G401.6 (cell line): ENCODE results near the gene GPC1.

ENCODE experiments used
- FAIRE-seq: peaks from 2 replicates; lab custom pipeline; 2012; peaks lifted over from hg19 to GRCh38; lab: Jason Lieb, UNC

The GPC1 gene

DNA sequence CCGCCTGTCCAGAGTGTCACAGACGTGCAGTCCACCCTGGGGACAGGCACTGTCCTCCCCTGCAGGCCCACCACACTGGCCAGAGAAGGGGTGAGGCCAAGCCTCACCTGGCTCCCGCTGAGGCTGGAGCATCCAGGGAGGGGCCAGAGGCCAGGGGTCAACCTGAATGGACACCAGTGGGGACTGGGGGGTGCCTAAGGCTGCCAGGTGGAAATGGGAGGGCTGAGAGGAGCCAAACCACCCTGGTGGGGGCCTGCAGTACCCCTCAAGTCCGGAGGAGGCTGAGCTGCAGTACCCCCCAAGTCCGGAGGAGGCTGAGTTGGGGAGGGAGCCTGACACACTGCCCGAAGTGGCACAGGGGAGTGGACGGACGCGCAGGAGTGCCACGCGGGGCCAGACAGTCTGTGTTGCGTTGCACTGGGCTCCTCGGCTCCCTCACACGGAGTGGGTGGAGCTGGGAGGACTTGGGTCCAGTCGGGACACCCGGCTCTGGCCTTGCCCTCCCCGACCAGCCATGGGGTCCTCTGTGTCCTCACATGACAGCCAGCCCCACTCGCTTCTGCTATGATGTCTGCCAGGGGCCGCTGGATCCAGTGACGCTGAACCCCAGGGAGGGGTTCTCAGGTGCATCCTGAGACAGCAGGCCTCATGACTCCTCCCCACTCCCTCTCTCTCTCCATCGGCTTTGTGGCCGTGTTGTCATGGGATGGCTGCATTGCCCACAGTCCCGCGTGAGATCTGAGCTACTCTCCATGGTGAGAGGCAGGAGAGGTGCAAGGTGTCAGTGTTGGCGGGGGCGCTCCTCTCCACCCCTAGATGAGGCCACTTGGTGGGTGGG lies 22.3 kb upstream of the GPC1 start:
- no peak for FAIRE-seq

DNA sequence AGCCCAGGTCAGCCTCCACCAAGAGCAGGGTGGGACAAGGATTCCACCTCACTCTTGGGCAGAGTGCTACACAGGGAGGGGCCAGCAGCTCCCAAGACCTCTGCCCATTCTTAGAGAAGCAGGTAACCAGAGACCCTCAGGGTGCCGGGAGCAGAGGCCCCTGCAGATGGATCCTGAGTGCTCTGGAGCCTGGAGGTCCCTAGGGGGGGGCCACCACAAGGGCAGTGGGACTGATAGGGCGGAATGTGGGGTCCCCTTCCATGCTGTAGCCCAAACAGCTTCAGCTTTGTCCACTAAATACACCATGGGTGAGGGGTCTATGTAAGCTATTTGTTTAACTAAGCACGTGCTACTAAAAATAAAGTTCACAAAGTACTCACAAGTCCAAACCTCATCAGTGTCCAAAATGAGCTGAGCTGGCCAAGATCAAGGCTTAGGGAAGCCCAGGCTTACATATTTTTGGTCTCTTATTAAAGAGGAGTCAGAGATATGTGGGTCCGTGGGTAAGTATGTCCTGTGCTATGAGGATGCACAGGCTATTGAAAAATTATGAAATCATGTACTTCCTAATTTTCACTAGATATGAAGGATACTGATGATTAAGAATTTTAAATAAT lies 21.5 kb upstream of the GPC1 start:
- FAIRE-seq = no peak

- FAIRE-seq = no peak
These were observed 18.6 kb upstream of the GPC1 start for GRCh38 chr2:240416821-240417220.

- FAIRE-seq = no peak
These were observed 17.2 kb upstream of the GPC1 start for GRCh38 chr2:240418311-240418710.

GRCh38 chr2:240419271-240419670 lies 16.2 kb upstream of the GPC1 start:
- no peak for FAIRE-seq

GRCh38 chr2:240419723-240420122 lies 15.7 kb upstream of the GPC1 start:
- no peak for FAIRE-seq

DNA sequence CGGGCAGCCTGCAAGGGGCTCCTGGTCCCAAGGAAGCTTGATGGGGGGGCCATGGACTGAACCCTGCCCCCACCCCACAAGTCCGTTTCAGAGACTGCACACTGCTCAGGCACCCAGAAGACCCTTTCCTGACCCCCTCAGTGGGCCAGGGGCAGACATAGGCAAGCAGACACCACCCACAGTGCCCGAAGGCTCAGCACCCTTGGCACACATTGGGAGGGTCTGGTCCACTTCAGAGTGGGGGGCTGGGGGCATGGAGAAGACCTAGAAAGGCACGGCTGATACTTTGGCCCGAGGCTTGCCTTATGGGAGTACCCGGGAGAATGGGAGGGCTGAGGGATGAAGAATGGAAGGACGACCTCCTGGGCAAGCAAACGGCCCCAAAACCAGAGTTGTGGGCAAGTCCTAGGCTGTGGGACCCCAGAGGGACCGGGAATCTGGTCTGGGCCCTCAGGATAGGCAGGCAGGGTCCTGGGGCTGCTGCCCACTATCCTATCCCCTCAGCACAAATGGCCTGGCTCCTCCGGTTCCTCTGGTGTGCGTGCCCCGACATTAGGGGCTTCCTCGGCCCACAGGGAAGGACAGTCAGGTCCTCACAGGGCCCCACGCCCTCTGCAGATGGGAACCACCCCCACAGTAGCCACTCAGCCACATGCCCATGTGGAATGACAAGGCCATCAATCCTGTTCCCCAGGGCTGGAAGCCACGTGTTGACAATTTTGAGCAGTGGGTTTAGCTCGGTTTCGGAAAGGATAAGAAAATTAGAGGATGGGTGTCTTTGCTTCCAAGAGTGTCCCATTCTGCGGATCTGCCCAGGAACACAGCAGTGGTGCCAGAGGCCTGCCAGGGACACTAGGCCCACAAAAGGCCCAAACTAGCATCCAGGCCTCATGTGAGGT lies 15.0 kb upstream of the GPC1 start:
- no peak for FAIRE-seq

DNA sequence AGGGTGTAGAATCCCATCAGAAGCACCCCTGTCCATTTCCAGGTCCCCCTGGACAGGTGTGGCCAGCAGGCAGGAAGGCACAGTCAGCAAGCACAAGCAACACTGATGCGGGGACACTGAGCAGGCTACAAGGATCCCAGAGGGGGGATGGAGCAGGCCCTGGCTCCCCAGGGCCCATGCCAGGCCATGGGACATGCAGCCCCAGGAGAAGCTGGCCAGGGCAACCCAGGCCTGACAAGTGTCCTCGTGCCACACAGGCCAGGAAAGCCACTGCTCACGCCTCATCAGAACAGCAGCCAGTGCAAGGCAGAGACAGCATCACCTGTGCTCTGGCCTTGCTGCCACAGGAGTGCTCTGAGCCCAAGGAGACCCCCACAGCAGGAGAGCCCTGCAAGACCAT lies 14.1 kb upstream of the GPC1 start:
- FAIRE-seq = no peak

GRCh38 chr2:240422658-240423329 lies 12.7 kb upstream of the GPC1 start:
- FAIRE-seq = no peak

GRCh38 chr2:240423788-240424191 lies 11.7 kb upstream of the GPC1 start:
- FAIRE-seq = no peak

GRCh38 chr2:240424341-240425235 lies 10.9 kb upstream of the GPC1 start:
- FAIRE-seq = no peak

DNA sequence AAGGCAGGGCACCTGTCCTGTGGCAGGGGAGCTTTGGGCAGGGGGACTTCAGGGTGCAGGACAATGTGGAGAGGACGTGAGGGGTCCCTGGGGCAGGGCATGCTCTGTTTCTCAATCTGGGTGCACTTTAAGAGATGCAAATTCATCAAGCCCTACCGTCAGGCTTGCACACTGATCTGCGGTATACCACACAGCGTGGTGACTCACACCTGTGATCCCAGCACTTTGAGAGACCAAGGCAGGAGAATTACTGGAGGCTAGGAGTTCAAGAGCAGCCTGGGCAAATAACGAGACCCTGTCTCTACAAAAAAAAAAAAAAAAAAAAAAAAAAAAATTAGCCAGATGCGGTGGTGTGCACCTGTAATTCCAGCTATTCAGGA lies 10.2 kb upstream of the GPC1 start:
- no peak for FAIRE-seq

DNA sequence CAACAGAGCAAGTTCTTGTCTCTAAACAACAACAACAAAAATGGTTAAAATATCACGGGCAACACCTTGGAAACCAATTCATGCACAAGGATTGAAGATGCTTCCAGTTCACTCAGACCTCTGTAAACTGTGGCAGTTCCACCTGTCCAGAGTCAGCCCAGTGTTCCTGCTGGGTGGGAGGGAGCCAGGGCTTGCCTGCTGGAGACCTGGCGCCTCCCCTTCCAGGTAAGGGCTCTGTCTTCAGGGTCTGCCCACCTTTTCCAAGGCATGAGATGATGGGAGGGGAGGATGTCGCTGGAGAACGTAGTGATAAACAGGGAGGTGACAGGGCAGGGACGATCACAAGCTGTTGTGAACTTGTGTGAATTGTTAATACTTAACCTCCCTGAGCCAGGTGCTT lies 9.8 kb upstream of the GPC1 start:
- FAIRE-seq = no peak

GRCh38 chr2:240426845-240427721 lies 8.4 kb upstream of the GPC1 start:
- no peak for FAIRE-seq

DNA sequence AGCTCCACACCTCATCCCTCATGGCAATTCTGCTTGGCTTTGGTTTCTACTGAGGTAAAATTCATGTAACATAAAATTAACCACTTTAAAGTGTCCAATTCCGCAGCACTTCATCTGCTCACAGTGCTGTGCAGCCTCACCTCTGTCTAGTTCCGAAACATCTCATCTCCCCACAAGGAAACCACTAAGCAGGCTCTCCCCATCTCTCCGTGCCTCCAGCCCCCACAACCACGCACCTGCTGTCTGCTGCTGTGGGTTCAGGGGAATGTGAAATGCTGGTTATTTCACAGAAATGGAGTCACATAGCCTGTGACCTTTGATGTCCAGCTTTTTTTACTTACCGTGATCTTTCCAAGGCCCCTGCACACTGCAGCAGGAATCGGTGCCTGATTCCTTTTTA lies 7.7 kb upstream of the GPC1 start:
- FAIRE-seq = no peak

DNA sequence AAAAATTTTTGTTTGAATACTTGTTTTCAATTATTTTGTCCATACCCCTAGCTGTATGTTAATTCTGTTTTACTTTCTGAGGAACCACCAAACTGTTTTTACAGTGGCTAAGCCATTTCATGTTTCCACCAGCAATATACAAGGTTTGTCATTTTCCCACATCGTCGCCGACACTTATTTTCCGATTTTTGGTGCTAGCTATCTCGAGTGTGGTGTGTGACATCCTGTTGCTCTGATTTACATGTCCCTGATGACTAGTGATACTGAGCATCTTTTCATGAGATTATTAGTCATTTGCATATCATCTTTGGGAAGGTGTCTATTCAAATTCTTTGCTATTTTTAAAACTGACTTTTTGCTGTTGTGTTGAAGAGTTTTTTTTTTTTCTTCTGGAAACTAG lies 7.2 kb upstream of the GPC1 start:
- no peak for FAIRE-seq

DNA sequence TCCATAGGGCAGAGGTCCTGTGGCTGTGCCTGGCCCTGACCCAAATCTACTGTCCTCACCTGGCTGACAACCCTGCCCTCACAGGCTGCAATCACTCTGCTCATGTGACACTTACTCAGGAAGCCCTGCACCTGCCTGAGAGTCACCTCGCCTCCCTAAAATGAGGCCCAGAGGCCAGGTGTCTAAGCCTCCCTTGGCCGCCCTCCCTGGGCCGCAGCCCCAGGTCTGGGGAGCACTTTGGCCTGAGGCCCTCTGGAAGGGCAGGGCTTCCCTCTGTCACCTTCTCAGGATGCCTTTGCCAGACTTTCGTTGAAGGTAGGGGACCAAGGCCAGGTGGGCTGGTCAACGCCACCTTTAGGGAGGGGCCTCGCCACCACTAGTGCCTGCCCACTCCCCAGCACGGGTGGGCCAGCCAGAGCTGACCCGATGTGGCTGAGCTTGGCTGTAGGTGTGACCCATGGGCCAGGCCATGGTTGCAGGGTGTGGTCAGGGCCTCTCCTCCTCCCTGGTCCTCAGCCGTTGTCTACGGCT lies 6.1 kb upstream of the GPC1 start:
- FAIRE-seq = no peak

DNA sequence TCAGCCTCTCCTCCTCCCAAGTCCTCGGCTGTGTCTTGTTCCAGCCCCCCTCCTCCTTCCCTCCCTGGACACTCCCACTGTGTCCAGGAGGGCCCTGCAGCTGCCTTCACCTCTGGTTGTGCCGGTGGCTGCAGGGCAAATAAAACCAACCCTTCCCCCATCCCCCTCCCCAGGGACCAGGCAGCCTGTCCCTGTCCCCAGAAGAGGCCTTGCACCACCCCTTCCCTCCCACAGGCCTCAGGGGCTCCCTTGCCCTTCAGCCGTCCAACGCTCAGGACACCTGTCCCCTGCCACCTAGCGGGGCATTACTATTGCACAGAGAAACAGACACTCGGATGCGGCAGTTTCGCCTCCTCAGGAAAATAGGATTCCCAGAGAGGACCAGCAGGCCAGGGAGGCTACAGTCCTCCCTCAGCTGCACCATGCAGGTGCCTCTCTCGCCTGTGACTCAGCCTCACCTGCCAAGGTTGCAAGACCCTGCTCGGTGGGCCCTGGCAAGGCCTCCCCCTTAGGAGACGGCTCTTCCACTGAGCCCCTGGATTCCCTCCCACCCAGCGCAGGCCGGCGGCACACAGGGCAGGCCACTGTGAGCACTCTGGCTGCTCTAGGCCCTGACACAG lies 5.5 kb upstream of the GPC1 start:
- no peak for FAIRE-seq

DNA sequence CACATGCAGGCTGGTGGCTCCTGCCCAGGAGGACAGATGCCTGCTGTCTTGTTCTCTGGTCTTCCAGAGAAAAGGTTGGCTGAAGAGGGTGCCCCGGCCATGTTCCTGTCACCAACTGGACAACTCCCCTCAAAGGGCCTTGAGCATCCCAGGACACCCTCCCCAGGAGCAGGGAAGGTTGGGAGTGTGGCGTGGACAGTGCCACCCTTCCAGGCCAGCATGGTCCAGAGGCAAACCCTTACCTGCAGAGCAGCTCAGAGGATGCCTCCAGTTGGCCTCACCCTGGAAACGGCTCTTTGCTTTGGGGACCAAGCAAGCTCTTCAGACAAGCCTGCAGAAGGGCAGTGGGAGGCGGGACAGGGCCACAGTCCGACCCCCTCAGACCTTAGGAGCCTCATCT lies 4.9 kb upstream of the GPC1 start:
- FAIRE-seq = no peak

DNA sequence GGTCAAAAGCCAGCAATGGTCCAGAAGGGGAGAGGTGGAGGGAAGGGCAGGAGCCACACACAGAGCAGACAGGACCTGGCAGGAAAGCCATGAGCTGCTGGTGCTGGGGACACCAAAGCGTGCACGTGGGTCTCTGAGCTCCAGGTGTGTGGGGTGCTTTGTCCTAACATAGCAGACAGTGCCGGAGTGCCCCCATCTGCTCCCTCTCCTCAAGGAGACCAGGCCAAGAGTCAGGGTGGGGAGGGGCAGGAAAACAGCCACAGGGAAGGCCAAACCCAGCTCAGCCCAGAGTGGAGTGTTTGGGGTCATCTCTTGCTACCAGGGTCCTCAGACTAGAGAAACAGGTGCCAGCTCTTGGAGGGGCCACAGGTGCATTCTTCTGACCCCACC lies 4.2 kb upstream of the GPC1 start:
- no peak for FAIRE-seq
